HK-2 (cell line): ENCODE measurements around the gene DCN.

Source experiments
- DNase-seq: peaks from one replicate; pipeline ENCODE4 v3.0.0-alpha.2; 2018; ENCODE audit not compliant: unreplicated experiment

The DCN gene

DNA sequence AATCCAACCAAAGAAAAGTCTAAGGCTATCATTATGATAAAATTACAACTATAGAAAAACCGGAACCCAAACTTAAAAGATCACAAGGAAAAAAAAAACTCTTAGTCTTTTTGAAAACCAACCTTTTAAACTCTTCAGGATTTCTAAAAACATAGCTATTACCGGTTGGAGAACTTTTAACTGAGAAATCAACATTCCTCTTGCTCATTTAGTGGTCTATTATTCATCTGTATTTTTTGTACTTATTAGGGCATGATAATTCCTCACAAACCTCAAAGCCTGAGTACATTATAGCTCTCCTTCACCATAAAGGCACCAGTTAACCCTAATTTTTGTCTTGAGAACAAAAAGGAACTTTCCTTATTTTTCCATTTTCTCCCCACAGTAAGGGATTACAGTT, 81.7 kb downstream of the DCN start:
- no peak for DNase-seq

DNA sequence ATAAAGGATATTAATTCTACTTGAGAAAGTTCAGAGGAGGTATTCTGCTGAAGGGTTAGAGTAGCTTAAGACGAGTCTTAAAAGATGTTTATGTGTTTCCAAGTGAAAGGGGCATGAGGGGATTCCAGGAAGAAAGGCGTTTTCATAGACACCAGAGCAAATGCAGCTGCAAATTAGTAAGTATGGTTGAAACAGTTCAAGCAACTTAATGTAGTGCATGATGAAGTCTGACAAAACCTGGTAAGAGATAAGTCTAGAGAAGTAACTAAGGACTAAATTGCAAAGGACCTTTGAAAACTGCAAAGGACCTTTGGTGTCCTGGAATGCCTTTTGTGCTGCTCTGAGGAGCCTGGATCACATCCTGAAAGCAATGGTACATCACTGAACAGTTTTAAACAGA, 82.8 kb downstream of the DCN start:
- DNase-seq, result no peak

DNA sequence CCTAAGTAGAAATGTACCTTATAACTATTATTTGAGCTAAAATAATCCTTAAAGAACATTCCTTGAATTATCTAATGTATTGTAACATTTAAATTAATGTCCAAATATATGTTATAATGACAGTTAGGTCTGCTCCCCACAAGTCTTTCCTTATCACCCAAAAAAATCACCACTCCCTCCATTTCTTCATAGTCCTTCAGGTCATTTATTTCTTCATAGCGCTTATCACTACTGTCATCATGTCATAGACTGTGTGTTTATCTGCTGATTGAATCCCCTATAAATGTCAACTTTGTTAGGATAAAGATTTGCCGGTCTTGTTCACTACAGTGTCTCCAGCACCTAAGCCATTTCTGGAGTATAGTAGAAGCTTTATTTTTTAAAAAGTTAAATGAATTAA, 83.3 kb downstream of the DCN start:
- DNase-seq, result no peak

DNA sequence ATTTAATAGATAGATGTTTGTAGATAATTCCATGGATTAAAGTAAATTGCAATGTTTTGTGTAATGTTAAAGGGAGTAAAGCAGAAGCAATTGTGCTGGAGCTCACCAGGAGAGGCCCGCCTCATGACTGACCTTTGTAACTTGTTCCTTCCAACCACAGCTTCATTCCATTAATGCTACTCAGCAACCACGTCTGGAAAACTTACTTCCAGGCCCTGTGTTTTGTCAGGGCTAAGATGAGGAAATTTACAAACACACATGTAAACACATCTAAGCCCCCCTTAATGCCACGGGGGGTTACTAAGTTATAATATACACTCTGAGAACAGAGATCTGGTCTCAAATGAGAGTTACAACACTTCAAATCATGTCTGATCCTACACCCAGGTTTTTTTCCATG, 83.7 kb downstream of the DCN start:
- peak; percentile 27 for DNase-seq

DNA sequence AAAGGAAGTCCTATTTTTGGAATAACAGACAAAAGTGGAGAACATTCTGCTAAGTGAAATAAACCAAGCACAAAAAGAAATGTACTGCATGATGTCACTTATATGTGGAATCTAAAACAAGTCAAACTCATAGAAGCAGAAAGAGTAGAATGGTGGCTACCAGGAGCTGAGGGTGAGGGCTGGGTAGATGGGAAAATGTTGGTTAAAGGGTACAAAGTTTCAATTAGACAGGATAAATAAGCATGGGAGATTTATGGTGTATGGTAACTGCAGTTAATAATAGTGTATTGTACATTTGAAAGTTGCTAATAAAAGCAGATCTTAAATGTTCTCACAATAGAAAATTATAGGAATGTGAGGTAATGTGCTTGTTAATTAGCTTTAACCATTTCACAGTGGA, 84.2 kb downstream of the DCN start:
- no peak for DNase-seq

DNA sequence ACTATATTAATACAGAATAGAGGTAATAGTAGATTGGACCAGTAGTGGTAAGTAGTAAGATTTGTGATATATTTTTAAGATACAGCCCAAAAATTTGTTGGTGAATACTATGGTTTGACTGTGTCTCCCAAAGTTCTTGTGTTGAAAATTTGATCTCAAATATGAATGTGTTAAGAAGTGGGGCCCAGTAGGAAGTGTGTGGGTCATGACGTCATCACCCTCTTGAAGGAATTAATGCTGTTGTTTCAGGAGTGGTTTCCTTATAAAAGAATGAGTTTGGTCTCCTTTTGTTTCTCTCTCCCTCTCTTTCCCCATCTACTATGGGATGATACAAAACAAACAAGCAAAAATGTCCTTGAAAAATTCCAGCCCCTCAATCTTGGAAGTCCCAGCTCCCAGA, 87.7 kb downstream of the DCN start:
- no peak for DNase-seq

DNA sequence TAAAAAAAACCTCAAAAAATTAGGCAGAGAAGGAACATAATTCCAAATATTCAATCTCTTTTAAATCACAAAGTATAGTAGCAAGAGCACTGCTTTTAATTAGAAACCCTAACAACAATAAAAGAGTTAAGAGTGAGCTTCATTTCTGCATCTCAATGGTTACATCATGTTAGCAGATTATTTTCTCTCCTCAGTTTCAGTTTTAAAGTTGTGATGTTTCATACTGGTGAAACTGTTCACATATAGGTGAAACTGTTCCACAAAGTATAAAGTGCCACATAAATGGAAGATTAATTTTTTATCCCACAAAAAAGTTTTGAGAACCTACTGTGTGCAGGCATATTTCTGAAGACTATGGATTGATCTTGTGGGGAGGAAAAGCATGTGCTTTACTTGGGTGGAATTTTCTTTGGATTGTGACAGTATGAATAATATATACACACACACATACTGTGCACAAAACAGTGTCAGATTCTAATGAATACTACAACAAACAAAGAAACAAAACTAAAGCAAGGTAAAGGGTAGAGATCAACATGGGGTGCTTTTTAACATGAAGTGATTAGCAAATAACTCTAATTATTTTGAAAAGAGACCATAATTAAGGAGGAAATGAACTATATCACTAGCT, 88.5 kb downstream of the DCN start:
- DNase-seq, result no peak

DNA sequence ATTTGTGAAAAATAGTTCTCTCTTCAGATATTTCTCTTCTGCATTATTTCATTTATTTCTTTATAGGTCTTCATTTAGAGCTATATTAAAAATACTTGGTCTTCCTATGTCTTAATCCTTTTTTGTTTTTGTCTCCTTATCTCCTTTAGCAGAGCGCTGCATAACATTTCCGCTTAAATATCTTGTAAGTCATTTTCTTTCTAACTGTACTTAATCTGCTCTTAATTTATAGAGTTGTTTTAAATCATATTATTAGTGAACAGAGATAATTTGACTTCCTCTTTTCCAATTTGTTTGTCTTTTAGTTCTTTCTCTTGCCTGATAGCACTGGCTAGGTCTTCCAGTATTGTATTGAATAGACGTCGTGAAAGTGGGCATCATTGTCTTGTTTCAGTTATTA, 89.3 kb downstream of the DCN start:
- DNase-seq, result no peak

DNA sequence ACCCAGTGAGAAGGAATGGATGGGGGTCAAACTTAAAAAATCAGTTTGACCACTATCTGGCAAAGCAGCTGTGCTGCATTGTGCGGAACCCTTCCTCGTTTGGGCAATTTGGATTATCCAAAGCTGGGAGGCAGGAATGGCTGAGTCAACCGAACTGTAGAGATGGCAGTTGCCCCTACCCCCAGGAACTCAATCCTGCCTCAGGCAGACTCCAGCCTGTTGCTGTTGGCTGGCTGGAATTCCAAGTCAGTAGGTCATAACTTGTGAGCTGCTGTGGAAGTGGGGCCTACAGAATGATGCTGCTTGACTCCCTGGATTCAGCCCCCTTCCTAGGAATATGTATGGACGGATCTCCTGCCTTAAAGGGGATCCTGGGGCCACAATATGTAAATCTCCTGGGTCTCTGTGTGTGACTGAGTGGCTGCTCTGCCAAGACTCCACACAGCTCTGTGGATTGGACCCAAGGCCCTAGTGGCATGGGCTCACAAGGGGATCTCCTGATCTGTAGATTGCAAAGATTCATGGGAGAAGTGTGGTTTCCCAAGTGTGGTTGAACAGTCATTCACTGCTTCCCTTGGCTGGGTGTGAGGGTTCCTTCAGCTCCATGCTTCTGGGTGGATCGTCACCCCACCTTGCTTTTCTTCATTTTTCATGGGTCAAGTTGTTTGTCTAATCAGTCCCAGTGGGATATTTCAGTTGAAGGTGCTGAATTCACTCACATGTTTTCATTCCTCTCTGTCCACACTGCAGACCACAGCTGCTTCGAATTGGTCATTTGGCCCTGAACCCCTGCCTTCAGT, 90.5 kb downstream of the DCN start:
- no peak for DNase-seq
